Amygdala (tissue), 56 donors: ENCODE results near the gene SNX10.

ENCODE experiments used
- DNase-seq, 56 donors: peaks; one replicate each; lab custom pipeline; 2025; lab: John Stamatoyannopoulos, UW

The SNX10 gene

DNA sequence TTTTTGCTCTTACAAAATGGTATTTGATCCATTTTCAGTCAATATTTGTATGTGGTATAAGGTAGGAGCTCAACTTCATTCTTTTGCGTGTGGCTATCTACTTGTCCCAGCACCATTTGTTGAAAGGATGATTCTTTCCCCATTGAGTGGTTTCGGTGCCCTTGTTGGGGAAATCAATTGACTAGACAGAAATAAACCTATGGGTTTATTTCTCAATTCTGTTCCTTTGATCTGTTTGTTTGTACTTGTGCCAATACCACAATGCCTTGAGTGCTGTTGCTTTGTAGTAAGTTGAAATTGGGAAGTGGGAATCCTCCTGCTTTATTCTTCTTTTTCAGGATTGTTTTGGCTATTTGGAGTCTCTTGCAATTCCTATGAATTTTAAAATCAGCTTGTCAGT lies 41.0 kb downstream of the SNX10 start:
- DNase-seq: no peak

DNA sequence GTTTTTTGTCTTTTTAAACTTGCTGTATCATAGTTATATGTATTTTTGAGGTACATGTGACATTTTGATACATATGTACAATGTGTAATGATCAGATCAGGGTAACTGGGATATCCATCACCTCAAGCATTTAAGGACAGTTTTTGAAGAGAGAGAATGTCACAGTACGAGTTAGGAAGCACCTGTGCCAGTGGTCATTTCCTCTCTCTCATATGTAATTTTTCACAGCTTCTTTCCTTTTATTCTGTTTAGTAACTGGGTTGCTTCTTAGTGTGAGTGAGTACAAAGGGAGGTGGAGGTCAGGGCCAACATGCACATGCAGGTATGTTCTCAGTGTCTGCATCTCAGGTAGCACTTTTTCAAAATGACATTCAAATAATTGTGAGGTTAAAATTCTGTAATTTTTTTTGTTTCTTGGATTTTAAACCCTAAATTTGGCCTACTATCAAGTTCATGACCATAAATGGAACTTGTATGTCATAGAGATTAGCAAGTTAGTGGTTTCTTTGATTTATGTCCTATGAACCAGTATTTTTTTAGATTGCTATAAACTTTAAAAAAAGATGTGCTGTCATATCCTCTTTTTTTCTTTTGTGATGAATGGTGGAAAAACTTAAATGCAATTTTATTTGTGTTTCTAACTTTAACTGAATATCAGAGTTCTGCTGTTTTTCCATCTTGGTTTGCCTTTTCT lies 42.7 kb downstream of the SNX10 start:
- no peak for DNase-seq

DNA sequence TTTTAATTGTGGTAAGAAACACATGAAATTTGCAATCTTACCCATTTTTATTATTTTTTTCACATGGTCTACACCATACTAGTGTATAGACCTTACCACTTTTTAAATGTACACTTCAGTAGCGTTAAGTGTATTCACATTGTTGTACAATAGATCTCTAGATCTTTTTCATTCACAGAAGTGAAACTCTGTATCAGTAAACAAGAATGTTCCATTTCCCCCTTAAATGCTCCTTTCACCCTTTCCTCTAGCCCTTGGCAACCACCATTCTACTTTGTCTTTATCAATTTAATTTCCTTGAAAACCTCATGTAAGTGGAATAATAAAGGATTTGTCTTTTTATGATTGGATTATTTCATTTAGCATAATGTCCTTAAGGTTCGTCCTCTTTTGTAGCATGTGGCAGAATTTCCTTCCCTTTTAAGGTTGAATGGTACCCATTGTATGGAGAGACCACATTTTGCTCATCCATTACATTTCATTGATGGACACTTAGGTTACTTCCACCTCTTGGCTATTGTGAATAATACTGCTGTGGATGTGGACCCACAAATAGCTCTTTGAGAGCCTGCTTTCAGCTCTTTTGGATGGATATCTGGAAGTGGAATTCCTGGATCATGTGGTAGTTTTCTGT lies 45.7 kb downstream of the SNX10 start:
- no peak for DNase-seq

DNA sequence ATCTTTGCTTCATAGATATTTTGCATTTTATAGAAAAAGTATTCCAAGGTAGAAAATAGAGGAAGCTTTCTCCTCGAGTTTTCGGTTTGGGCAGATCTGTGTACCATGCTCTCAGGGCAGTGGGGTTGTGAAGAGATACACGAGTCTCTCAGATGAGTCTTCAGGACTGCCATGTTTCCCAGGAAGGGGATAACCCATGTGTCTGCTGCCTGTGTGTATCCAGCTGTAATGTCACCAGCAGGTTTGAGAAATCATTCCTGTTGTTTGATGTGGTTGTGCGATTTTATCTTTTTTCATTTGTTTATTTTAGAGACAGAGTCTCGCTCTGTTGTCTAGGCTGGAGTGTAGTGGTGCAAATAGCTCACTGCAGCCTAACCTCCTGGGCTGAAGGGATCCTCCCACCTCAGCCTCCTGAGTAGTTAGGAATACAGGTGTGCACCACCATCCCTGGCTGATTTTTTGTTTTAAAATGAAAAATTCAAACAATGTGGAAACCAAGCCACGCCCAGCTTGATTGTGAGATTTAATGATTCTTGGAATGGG lies 48.9 kb downstream of the SNX10 start:
- DNase-seq: no peak

DNA sequence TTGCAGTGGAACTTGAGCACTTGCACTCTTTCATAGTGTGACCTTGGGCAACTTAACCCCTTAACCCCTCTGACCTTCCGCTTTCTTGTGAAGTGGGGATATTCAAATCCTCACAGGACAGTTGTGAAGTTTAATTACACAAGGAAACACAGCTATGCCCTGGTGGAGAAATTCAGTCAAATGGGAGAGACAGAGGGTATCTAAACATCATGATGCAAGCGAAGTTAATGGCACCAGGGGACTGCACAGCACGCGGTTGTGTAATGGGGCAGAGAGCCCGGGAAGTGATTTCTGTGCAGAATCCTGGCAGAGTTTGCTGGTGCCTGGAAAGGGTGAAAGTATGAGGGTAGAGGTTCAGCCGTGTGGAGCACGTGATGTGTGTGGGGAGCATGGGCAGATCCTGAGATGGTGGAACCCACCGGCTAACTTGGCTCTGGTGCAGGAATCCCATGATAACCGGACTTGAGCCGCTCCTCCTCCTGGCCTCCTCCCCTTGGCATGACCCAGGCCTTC lies 51.7 kb downstream of the SNX10 start:
- no peak for DNase-seq

DNA sequence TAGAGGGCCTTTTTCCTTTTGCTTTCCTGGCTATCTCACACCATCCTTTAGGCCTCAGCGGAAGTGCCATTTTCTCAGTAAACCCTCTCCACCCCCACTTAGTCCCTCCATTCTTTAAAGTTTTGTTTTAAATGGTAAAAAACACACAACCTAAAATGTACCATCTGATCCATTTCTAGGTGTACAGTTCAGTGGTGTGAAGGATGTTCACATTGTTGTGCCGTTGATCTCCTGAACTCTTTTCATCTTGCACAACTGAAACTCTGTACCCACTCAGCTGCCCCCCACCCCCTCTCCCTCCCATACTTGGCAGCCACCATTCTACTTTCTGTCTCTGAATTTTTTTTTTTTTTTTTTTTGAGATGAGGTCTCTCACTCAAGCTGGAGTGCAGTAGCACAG lies 52.2 kb downstream of the SNX10 start:
- no peak for DNase-seq

DNA sequence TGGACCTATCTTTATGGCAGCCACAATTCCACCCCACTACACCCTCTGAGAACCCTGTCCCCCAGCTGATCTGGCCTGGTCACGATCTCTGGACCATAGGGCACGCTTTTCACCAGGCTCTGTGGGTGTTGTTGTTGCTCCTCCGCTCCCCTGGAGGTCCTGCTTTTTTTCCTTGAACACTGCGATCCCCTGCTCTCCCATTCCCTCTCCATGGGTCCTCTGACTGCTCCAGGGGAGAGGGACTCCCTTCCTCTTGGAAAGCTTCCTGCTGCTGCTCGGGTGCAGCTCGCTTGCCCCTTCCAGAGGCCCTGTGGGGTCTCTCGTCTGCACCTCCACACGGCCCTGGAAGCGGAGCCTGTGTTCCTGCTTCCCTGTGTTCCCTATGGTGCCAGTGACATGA lies 53.5 kb downstream of the SNX10 start:
- DNase-seq: no peak

DNA sequence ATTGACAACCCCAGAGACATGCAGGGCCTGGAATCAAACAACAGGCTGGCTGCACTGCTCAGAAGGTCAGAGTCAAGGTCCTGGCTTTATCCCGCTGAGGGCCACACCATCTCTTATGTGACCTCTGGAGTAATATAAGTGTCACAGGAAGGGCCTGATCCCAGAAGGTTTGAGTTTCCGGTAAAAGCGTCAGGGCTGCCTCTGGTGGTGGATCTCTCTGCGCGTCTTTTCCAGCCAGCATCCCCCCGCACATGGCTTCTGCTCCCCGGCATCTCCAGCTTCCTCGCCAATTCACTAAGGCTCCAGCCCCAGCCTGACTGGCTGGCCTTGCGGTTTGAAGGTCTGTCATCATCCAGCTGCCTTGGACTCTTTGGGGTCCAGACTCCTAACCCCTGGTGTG lies 54.2 kb downstream of the SNX10 start:
- DNase-seq: no peak

DNA sequence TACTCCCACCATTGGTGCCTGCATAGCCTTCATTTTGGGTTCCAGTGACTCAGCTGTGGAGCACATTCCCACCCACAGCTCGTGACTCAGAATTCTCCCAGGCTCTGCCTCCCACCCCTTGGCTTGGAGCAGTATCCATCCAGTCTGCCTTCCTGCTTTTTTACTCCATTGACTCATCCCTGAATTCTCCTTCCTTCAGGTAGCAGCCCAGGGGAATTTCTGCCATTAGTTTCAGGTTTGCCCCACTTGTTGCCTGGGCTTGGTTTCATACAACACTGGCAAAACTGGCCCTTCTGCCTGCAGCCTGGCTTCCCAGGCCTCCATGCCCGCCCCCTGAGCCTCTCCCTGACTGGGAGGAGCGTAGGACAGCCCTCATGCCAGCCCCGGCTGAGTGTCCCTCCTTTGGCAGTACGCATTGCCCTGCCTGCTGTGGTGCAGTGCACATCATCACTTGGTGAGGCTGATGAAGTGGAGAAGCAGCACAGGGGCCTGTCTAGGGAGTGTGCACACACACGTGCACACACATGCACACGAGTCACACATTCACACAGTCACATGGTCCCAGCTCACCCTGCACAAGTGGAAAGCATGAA lies 55.0 kb downstream of the SNX10 start:
- peak in 15 of 56 donors; percentile 6 to 67 (median 26) for DNase-seq

DNA sequence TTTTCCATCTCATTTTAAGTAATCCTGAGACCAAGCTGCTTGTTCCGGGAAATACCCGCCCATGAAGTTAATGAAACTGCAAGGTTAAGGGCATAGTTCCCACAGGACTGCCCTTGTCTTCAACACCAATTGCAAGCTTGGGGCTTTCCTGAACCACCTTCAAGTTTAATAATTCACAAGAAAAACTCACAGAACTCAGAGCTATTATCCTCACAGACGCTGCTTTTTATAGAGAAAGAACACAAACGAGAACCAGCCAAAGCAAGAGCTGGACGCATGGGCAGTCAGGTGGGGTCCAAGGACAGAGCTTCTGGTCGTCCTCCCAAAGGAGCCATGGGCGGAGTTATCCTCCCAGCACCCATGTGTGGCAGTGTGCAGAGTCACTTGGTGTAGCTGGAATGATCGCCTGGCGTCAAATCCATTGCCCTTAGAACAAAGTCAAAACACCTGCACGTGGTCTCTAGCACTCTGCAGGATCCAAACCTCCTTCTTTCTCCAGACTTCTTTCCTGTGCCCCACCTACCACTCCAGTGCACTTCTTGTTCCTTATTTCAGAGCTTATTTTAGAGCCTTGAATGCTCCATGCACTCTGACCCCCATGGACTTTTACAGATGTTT lies 56.7 kb downstream of the SNX10 start:
- no peak for DNase-seq

DNA sequence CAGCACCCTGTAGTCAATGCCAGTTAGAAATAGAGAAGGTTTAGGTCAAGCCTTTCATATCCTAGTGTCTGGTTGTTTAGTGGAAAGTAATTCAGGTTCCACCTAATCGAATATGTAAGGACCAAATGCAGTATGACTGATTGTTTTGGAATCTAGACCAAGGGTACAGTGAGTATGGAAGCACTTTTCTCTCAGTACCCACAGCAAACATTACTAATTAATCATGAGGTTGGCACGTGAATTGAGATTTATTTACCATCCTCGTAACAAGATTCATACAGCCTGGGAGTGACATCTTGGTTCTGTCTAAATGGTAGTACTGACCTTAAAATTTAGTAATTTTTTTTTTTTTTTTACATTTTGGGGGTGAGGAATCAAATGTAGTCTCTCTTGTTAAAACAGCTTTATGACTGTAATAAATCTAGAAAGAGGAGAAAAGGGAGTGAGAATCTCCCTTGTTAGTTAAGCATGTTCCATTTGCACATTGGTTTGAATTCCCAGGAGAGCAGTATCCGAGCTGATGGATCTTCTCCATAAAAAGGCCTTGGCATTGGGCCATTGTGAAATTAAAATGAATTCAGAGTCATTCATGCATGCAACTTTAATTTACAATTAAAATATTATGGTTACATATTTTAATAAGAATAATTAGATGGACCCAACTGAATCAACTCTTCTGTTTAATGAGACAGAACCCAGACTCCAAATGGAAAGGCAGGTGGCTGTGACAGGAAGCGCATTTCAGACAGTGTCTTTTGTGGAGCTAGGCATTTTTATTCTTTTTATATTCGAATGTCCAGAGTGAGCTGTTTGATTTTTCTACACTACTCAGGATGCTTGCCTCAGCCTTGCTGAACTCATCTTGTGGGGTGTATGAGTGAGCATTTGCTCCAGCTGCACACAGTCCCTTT lies 57.6 kb downstream of the SNX10 start:
- DNase-seq: no peak

DNA sequence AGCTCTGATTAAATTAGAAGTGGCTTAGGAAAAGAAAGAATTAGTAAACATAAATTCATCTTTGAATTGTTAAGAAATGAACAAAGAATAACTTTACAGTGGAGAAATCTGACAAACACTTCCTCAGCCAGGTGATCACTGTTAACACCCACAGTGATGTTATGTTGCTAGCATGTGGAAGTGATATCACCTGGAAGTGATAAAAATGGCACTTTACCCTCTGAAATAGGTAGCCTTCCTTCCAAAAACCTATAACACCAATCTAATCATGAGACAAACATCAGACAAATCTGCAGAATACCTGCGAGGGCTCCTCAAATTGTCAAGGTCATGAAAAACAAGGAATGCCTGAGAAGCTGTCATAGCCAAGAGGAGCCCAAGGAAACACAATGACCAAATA lies 59.5 kb downstream of the SNX10 start:
- DNase-seq: no peak

DNA sequence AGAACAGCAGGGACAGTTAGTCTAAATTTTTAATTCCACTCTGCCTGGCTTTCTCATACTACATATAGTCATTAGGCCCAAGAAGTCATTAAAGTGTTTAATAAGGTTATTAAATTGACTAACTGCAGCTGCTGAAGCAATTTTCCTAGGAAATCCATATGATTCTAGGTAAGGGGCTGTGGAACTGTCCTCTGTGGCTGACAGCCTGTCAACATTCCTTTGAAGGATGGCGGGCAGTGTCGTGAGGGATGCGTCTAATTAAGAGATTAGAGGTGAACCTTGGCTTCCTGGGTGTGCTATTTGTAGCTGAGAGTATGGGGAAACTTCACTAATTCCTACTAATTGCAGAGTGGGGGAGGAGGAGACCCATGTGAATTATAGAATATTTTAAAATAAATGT lies 64.6 kb downstream of the SNX10 start:
- DNase-seq: no peak

DNA sequence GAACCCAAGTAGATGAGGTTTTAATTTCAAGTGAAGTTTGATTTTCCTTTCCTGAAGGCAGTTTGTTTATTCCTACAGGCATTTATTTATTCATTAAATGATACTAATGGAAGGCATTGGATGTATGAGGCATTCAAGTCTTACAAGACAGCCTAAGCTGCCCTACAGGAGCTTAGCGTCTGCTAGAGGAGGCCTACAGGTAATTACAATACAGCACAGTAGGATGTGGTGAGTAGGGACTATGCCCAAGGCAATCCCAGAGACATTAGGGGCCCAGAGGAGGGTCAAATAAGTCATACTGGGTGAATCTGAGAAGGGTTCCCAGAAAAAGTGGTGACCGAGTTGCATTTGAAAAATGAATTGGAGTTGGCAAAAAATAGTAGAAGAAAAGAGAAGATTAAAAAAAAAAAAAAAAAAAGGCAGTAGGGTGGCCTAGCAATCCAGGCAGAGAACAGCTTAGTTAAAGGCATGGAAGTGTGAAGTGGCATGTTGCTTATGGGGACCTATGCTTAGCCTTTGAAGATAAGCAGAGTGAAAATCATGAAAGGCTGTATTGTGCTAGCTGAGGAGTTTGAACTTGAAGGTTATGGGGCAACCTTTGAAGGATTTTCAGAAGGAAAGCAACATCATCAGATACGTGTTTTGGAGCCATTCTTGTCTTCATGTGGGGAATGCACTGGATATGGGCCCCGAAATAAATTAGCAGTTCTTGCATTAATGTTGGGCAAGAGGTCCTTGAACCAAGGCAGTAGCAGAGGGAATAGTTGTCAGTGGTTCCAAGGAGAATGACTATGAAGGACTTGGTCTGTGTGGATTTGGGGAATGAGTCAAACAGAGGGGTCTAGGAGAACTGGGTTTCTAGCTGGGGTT lies 65.5 kb downstream of the SNX10 start:
- no peak for DNase-seq

DNA sequence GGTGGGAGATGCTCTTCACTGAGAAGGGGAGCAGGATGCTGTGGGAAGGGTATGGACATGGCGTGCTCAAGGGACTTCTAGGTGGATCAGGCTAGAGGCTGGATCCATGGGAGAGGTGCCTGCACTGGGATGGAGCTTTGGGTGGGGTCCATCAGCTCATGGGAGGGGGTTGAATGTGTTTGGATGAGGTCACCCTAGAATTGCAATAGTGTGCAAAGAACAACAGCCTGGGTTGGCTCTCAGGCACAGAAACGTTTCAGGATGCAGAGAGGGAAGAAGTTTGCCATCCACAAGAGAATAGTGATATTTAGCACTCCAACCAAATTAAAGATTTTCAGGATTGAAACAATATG lies 66.1 kb downstream of the SNX10 start:
- no peak for DNase-seq

DNA sequence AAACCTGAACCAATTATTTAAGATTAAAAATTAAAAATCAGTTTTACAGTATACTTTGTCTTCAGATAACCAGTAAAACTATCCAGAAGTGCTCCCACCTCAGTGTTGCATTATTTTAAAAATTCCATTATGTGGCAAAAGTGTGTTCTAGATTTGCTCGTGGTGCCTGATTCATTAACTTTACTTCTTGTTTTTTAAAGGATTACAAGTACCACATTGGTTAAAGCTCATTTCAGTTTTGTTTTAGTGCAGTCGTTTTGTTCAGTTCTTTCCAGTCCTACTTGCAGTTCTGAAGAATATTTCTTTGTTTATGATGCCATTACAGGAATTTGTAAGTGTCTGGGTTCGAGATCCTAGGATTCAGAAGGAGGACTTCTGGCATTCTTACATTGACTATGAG lies 69.0 kb downstream of the SNX10 start:
- no peak for DNase-seq

DNA sequence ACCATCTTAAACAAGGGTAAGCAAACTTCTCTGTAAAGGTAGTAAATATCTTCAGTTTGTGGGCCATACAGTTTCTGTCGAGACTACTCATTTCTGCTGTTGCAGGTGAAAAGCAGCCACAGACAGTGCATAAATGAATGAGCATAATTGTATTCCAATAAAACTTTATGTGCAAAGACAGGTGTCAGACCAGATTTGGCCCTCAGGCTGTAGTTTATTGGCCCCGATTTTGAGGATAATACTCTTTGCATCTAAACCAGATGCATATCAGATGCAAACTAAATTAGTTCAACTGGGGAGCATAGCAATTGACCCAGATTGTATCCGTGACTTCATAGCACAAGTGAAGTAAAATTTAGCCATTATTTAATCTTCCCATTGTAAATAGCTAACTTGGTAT lies 70.0 kb downstream of the SNX10 start:
- no peak for DNase-seq

DNA sequence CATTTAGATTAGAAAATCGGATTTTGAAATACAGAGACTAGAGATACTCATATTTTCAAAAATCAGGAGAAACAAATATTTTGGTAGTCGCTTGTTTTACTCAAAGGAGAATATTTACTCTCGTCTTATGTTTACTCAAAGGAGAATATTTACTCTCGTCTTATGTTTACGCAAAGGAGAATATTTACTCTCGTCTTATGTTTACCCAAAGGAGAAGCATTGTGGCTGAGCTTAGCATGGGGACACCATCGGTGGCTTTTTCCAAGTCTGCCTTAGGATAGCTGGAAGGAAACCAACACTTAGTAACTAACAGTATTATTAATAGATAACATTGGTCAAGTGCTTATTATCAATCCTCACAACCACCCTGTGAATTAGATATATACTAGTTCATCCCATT lies 71.8 kb downstream of the SNX10 start:
- DNase-seq: no peak
